Limb (tissue), 2 donors: Measurements from ENCODE around the gene SLC36A4.
A peak's percentile ranks its signal among the peaks of the same experiment; 100 is the strongest.
"Not testable (repeated sequence)": the region's sequence is repeated elsewhere in the genome, so short reads cannot be mapped to it uniquely, and the experiment has no call there.

Experiments
- DNase-seq, 2 donors: peaks; one replicate each; pipeline ENCODE4 v3.0.0-alpha.2; 2016; ENCODE audit errors: extremely low spot score in 2 of 2

The SLC36A4 gene

GRCh38 chr11:93194673-93195291, 3.0 kb downstream of the SLC36A4 start:
- DNase-seq: no peak

- DNase-seq: no peak
These were observed 4.1 kb downstream of the SLC36A4 start for GRCh38 chr11:93193731-93194130.

GRCh38 chr11:93192163-93192562, 5.6 kb downstream of the SLC36A4 start:
- DNase-seq: no peak

DNA sequence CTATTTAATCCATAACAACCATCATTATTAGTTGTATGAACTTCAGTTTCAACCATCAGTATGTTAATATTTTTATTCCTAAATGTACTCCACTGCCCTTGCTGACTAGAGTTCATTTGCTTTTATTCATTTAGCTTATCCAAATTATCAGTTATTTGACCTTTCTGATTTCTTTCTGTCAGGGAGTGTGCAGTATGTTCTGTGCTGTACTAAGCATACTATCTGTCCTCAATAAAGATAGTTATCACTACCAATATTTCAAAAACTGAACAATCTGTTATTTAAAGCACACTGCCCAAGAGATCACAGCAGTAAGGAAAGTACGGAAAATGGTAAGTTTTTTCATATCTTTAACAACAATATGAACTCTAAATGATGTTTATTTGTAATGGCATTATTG, 8.3 kb downstream of the SLC36A4 start:
- DNase-seq: no peak

DNA sequence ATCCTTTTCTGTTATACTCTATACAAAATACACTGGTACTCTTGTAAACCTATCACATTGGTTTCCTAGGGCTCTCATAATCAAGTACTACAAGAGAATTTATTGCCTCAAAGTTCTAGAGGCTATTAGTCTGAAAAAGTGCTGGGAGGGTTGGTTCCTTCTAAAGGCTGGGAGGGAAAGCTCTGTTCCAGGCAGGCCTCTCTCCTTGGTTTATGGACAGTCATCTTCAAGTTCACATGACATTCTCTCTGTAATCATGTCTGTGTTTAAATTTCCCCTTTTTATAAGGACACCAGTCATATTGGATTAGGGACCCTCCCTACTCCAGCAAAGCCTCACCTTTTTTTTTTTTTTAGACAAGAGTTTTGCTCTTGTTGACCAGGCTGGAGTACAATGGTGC, 9.1 kb downstream of the SLC36A4 start:
- DNase-seq: no peak

DNA sequence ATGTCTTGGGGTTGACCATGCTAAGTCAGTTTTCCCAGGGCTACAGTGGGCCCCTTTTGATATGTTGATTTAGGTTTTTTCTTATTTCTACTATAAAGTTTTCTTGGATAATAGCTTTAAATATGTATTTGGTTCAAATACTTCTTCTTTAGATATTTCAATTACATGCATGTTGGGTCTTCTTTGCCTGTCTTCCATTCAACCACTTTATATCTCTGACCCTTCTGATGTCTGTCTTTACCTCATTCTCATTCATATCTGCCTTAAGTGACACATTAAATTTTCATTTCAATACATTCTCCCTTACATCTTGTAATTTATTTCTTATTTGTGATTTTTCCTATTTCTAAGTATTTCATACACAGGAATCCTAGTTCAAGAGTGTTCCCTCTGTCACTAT, 10.5 kb downstream of the SLC36A4 start:
- no peak for DNase-seq

- not testable (repeated sequence) for DNase-seq
These were observed 19.9 kb downstream of the SLC36A4 start for GRCh38 chr11:93177891-93178290.

DNA sequence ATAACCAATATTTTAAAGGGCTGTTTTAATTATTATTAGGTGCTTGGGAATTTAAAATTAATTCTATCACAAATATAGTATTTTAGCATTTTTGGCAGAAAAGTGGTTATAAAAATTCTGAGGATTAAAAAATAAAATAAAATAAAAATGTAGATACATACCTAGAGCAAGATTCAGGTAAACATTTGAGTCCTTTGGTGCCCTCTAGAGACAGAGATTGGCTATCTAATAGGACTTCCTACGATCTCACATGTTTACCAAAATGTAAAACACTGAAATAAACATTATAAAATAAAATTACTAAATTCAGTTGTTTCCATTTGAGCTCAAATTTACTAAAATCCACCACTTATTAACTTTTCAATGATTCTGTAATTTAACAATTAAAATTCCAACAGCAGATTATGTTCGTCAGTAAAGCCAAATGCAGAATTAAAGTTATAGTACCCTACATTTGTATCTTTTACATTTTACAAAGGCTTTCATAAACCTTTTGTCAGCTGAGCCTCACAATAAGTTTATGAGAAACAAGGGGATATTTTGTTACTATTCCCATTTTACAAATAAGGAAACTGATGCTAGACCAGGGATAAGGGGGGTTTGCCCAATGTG, 27.7 kb downstream of the SLC36A4 start:
- DNase-seq: no peak

- no peak for DNase-seq
These were observed 28.6 kb downstream of the SLC36A4 start for GRCh38 chr11:93169143-93169542.

DNA sequence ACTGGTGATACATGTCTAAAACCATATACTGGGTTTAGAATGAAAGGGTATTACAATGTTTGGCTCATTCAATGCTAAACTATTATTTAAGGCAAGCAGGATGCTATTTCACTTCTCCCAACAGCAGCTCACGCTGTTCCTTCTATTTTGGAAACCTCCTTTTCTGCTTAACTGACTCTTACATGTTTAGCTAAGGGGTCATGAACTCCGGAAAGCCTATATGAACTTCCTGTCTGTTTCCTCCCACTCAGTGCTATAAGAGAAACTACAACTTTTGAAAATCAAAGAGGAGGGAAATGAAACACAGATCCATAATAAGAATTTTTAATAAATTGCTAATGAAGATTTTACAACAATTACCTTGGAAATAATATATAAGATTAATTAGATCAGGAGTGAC, 30.9 kb downstream of the SLC36A4 start:
- DNase-seq: no peak

GRCh38 chr11:93166194-93166593, 31.6 kb downstream of the SLC36A4 start:
- DNase-seq: no peak

- no peak for DNase-seq
These were observed 37.0 kb downstream of the SLC36A4 start for GRCh38 chr11:93160808-93161207.

DNA sequence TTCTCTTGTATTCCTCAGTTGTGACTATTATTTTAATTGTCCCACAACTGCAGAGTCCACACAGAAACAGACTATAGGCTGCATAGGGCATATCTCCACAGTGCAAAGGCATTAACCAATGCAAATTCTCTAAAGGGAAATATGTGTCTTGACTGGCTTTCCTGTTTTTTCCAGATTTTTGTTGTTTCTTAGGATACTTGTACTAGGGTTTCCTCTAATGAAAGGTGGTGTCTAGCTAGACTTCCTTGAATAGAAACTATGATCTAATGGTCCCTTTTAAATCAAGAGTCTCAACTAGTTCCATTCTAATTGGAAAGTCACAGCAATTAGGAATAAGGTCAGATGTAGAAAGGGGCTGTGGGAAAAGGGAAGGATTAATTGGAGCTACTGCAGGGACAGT, 37.6 kb downstream of the SLC36A4 start:
- no peak for DNase-seq

DNA sequence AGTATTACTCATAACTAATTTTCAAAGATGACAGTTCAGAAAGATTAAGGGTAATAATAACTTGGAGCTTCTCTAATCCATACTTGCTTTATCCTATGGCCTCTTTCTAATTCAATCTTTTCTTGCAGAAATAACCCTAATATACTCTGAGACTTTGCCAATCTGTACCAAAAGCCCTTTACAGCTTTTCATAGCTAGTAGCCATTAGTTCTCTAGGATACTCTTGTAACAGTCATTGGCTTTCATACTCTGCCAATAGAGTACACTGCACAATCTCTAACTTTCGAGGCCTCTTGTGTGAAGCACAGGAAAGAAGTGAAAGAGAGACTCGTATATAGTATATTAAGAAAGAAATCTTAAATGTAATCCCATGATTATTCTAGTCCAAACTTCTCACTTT, 38.1 kb downstream of the SLC36A4 start:
- DNase-seq: no peak

DNA sequence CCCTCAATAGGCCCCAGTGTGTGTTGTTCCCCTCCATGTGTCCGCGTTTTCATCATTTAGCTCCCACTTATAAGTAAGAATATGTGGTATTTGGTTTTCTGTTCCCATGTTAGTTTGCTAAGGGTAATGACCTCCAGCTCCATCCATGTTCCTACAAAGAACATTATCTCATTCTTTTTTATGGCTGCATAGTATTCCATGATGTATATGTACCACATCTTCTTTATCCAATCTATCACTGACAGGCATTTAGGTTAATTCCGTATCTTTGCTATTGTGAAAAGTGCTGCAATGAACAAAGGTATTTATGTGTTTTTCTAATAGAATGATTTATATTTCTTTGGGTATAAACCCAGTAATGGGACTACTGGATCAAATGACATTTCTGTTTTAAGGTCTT, 42.1 kb downstream of the SLC36A4 start:
- DNase-seq: no peak

DNA sequence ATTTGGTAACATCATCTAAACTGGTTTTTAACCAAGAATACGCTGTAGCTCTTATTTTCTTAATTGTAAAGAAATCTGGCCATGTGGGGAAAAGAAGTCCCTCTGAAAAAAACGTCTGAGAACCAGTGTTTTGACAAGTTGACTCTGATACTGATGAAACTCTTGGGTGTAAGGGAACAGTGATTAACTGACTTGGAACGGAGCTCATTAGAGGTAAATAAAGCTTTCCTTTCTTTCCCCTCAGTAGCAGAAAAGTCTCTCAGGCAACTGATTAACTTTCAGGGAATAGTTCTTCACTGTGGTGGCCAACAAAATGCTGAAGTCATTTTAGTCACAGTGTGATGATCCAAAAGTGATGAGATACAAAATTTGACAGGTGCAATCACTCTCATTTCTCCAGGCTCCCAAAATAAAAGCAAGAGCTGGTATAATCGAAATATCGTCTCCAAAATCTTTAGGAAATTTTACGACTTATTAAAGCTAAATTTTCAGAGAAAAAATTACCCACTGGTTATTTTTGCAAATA, 52.3 kb downstream of the SLC36A4 start:
- no peak for DNase-seq

- no peak for DNase-seq
These were observed 54.0 kb downstream of the SLC36A4 start for GRCh38 chr11:93143800-93144199.

GRCh38 chr11:93143186-93143585, 54.6 kb downstream of the SLC36A4 start:
- no peak for DNase-seq

GRCh38 chr11:93133488-93134109, 64.2 kb downstream of the SLC36A4 start:
- no peak for DNase-seq

- no peak for DNase-seq
These were observed 65.0 kb downstream of the SLC36A4 start for GRCh38 chr11:93132836-93133235.

GRCh38 chr11:93131709-93132108, 66.1 kb downstream of the SLC36A4 start:
- no peak for DNase-seq

GRCh38 chr11:93128574-93128973, 69.2 kb downstream of the SLC36A4 start:
- no peak for DNase-seq

DNA sequence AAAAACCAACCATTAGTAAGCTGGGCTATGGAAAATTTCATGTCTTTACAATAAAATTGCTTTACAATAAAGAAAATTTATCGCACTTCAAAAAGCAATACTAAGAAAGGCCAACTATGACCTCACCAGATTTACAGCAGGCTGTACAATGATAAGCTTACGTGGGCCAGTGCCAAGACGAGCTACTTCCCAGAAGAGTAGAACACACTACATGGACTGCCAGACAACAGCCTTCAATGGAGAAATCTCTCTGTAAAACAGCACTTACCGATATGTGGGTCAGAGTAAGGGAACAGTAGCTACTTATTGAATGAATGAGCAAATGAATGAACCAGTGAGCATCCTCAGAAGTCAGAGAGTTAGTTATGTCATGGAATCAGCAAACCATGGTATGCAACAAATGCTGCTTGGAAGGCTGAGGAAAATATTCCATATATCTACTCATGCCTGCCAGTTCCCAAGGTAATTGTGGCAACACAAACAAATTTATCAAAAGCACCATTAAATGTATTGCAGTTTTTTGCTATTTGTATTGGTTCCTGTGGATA, 74.4 kb downstream of the SLC36A4 start:
- DNase-seq: peak; percentile 14 to 38
